WTC11 (cell line): ENCODE measurements around the gene CCM2.

Experiments used
- CTCF ChIP-seq: fragments of 200-600 bp; IDR thresholded peaks from 2 replicates; pipeline ENCODE4 v1.8.0; 2022; ENCODE audit warnings: antibody characterized with exemption
- HMGXB4 ChIP-seq: sonication (generic); formaldehyde crosslinking; IDR thresholded peaks from 2 replicates; pipeline ENCODE4 v1.8.1; 2023; ENCODE audit warnings: mild to moderate bottlenecking, moderate library complexity, missing genetic modification reagents

GRCh38 chr7:45072131-45073030, 72.4 kb downstream of the CCM2 start:
- TF ChIP-seq HMGXB4 = no peak
- TF ChIP-seq CTCF = no peak
